ENCODE measurements around the gene SCN1A.
A peak's percentile ranks its signal among the peaks of the same experiment; 100 is the strongest.
"Not testable (repeated sequence)": the region's sequence is repeated elsewhere in the genome, so short reads cannot be mapped to it uniquely, and the experiment has no call there.

The SCN1A gene

GRCh38 chr2:166127217-166128155 is at the start of gene SCN1A:
SCN1A (minus strand) TSS chr2:166128020; CDS start chr2:166073621, 54,399 bp downstream.
- peak; percentile 32 for DNase-seq (ENCODE audit: low spot score)

- DNase-seq (ENCODE audit: low spot score), result no peak
These were observed 45.4 kb upstream of the SCN1A start for GRCh38 chr2:166173263-166173662.

GRCh38 chr2:166171216-166171615 is 43.4 kb upstream of the SCN1A start:
- no peak for DNase-seq (ENCODE audit: low spot score)

GRCh38 chr2:166170356-166170755 is 42.5 kb upstream of the SCN1A start:
- DNase-seq (ENCODE audit: low spot score), result no peak

GRCh38 chr2:166167449-166167848 is 39.6 kb upstream of the SCN1A start:
- no peak for DNase-seq (ENCODE audit: low spot score)

- DNase-seq (ENCODE audit: low spot score), result no peak
These were observed 36.0 kb upstream of the SCN1A start for GRCh38 chr2:166163775-166164174.

- DNase-seq (ENCODE audit: low spot score), result no peak
These were observed 30.7 kb upstream of the SCN1A start for GRCh38 chr2:166158546-166158945.

GRCh38 chr2:166157578-166157977 is 29.8 kb upstream of the SCN1A start:
- DNase-seq (ENCODE audit: low spot score), result no peak

GRCh38 chr2:166156985-166157490 is 29.2 kb upstream of the SCN1A start:
- no peak for DNase-seq (ENCODE audit: low spot score)

- no peak for DNase-seq (ENCODE audit: low spot score)
These were observed 27.8 kb upstream of the SCN1A start for GRCh38 chr2:166155589-166155988.

- no peak for DNase-seq (ENCODE audit: low spot score)
These were observed 27.0 kb upstream of the SCN1A start for GRCh38 chr2:166154685-166155338.

- DNase-seq (ENCODE audit: low spot score), result no peak
These were observed 24.2 kb upstream of the SCN1A start for GRCh38 chr2:166152064-166152463.

- no peak for DNase-seq (ENCODE audit: low spot score)
These were observed 20.9 kb upstream of the SCN1A start for GRCh38 chr2:166148500-166149400.

GRCh38 chr2:166147883-166148282 is 20.1 kb upstream of the SCN1A start:
- no peak for DNase-seq (ENCODE audit: low spot score)

- no peak for DNase-seq (ENCODE audit: low spot score)
These were observed 16.3 kb upstream of the SCN1A start for GRCh38 chr2:166144071-166144470.

- no peak for DNase-seq (ENCODE audit: low spot score)
These were observed 13.1 kb upstream of the SCN1A start for GRCh38 chr2:166140932-166141331.

GRCh38 chr2:166140475-166140874 is 12.7 kb upstream of the SCN1A start:
- no peak for DNase-seq (ENCODE audit: low spot score)

GRCh38 chr2:166139479-166139878 is 11.7 kb upstream of the SCN1A start:
- DNase-seq (ENCODE audit: low spot score), result not testable (repeated sequence)

GRCh38 chr2:166138667-166139066 is 10.8 kb upstream of the SCN1A start:
- no peak for DNase-seq (ENCODE audit: low spot score)

GRCh38 chr2:166138144-166138543 is 10.3 kb upstream of the SCN1A start:
- no peak for DNase-seq (ENCODE audit: low spot score)

GRCh38 chr2:166137331-166137730 is 9.5 kb upstream of the SCN1A start:
- DNase-seq (ENCODE audit: low spot score), result no peak

- DNase-seq (ENCODE audit: low spot score), result no peak
These were observed 8.0 kb upstream of the SCN1A start for GRCh38 chr2:166135849-166136258.

All from globus pallidus (tissue), 1 donor.